MV-4-11 (cell line): Measurements from ENCODE around the gene CCL28.
A peak's percentile ranks its signal among the peaks of the same experiment; 100 is the strongest.
"Not testable (repeated sequence)": the region's sequence is repeated elsewhere in the genome, so short reads cannot be mapped to it uniquely, and the experiment has no call there.

ENCODE experiments used
- DNase-seq: peaks from one replicate; lab custom pipeline; 2025; lab: John Stamatoyannopoulos, UW

Gene CCL28

GRCh38 chr5:43410414-43410813, 1.8 kb downstream of the CCL28 start:
- DNase-seq, result no peak

GRCh38 chr5:43409809-43410271, 2.4 kb downstream of the CCL28 start:
- no peak for DNase-seq

GRCh38 chr5:43402524-43403066, 9.6 kb downstream of the CCL28 start:
- not testable (repeated sequence) for DNase-seq

GRCh38 chr5:43401827-43402226, 10.4 kb downstream of the CCL28 start:
- no peak for DNase-seq

- DNase-seq, result no peak
These were observed 12.1 kb downstream of the CCL28 start for GRCh38 chr5:43400082-43400481.

- DNase-seq, result no peak
These were observed 15.4 kb downstream of the CCL28 start for GRCh38 chr5:43396762-43397304.

GRCh38 chr5:43390471-43390870, 21.7 kb downstream of the CCL28 start:
- DNase-seq, result peak; percentile 29

- peak; percentile 96 for DNase-seq
These were observed 22.4 kb downstream of the CCL28 start for GRCh38 chr5:43389679-43390329.

- no peak for DNase-seq
These were observed 25.2 kb downstream of the CCL28 start for GRCh38 chr5:43386960-43387362.

GRCh38 chr5:43376496-43377140, 35.6 kb downstream of the CCL28 start:
- DNase-seq, result peak; percentile 62

GRCh38 chr5:43371821-43372220, 40.4 kb downstream of the CCL28 start:
- DNase-seq, result peak; percentile 40

GRCh38 chr5:43370352-43370751, 41.8 kb downstream of the CCL28 start:
- no peak for DNase-seq

GRCh38 chr5:43369651-43370050, 42.5 kb downstream of the CCL28 start:
- no peak for DNase-seq

- peak; percentile 75 for DNase-seq
These were observed 44.1 kb downstream of the CCL28 start for GRCh38 chr5:43367909-43368669.

- no peak for DNase-seq
These were observed 44.7 kb downstream of the CCL28 start for GRCh38 chr5:43367453-43367852.

- not testable (repeated sequence) for DNase-seq
These were observed 45.4 kb downstream of the CCL28 start for GRCh38 chr5:43366680-43367246.

- DNase-seq, result not testable (repeated sequence)
These were observed 47.0 kb downstream of the CCL28 start for GRCh38 chr5:43365155-43365554.

- no peak for DNase-seq
These were observed 48.6 kb downstream of the CCL28 start for GRCh38 chr5:43363445-43364152.

- DNase-seq, result no peak
These were observed 49.3 kb downstream of the CCL28 start for GRCh38 chr5:43362725-43363435.

GRCh38 chr5:43358726-43359125, 53.5 kb downstream of the CCL28 start:
- no peak for DNase-seq

- no peak for DNase-seq
These were observed 53.9 kb downstream of the CCL28 start for GRCh38 chr5:43358301-43358700.
